Raji (cell line): ENCODE data around the gene LIN7A.

Experiments used
- POLR2A ChIP-seq: IDR thresholded peaks from 2 replicates; pipeline ENCODE4 v1.6.1; 2011; ENCODE audit warnings: low read depth, low read length, control low read depth; ENCODE audit not compliant: insufficient read depth

LIN7A gene

GRCh38 chr12:80847575-80847974 lies 90.2 kb downstream of the LIN7A start:
- no peak for TF ChIP-seq POLR2A

- TF ChIP-seq POLR2A = no peak
These were observed 90.8 kb downstream of the LIN7A start for GRCh38 chr12:80846952-80847351.

- no peak for TF ChIP-seq POLR2A
These were observed 92.1 kb downstream of the LIN7A start for GRCh38 chr12:80845639-80846038.

DNA sequence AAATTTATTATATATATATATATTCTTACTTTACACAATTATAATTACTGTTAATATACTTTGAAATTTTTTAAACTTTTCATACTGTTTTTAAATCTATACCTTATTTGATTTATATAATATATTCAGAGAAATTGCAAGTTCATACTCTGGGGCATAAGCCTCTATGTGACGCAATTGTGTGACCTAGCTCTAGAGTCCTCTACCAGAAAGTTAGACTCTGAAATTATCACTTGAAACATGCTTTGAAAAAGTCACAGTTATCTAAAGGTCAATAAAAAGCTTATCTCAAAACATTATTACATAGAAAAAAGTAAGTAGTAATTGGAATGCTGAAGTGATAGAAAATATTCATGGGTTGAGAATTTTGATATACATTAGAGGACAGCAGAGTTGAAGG lies 93.8 kb downstream of the LIN7A start:
- no peak for TF ChIP-seq POLR2A

DNA sequence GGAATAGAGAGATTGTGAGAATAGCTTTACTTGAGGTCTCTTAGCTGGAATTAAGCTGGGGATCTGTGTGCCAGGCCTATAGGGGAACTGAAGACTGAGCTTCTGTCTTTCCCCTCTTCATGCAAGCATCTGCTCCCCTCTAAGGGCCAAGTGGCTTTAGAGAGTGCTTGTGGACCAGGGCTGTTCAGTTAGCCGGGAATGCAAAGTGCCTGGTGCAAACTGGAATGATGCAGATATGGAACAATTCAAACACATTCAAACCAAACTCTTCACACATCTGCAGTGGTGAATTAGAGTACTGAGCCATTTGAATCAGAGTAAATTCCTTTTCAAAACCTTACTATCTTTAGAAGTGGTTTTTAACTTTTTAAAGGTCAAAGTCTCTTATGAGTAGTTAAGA lies 99.0 kb downstream of the LIN7A start:
- TF ChIP-seq POLR2A = no peak

GRCh38 chr12:80838024-80838658 lies 99.6 kb downstream of the LIN7A start:
- no peak for TF ChIP-seq POLR2A

GRCh38 chr12:80837342-80837978 lies 100.3 kb downstream of the LIN7A start:
- TF ChIP-seq POLR2A = no peak

DNA sequence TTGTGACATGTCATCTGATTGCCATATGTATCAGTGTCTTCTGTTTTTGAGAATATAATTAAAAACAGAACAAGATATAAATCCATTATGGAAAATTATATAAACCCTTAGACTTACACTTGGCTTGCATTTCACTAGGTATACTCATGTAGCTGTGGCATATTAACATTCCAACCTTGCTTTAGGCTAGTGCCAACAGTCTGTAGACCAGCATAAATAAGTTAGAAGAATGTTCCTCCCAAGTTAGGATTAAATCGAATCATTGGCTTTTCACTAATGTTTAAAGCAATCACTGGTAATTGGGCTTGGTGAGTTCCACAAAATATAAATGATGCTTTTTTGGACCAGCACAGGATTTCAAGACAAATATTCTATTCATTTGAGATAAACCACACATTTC lies 103.0 kb downstream of the LIN7A start:
- no peak for TF ChIP-seq POLR2A

GRCh38 chr12:80830533-80831088 lies 107.1 kb downstream of the LIN7A start:
- no peak for TF ChIP-seq POLR2A

DNA sequence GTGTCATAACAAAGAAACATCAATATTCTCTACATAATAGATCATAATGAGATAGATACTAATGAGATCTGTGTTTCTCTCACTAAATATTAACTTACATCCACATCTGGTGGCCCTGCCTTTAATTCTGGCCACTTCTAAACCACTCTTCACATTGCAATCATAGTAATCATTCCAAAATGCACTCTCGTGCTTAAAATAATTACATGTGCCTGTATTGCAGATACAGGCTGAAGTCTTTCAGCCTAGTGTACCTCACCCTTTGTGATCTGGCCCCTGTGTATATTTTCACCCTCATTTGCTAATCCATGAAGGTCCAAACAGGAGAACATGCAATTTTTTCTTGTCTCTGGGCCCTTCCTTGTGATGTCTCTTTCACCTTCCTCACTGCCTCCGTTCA lies 108.0 kb downstream of the LIN7A start:
- TF ChIP-seq POLR2A = no peak

DNA sequence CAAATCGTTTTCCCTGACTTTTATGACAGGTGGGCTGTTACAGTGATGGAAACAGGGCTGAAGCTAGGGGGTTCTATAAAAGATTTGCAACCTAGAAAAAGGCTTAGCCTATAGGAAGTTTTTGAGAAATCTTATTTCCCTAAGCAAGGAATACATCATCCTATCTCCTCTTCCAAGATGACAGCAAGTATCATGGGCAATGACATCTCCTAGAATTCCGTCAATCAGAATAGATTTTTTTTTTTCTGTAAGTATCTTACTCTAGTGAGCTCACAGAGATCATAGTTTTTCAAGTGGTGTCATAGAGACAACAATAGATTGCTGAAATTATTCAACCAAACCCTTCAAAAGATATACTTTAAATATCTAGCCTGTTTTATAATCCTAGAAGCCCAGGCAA lies 112.2 kb downstream of the LIN7A start:
- no peak for TF ChIP-seq POLR2A

DNA sequence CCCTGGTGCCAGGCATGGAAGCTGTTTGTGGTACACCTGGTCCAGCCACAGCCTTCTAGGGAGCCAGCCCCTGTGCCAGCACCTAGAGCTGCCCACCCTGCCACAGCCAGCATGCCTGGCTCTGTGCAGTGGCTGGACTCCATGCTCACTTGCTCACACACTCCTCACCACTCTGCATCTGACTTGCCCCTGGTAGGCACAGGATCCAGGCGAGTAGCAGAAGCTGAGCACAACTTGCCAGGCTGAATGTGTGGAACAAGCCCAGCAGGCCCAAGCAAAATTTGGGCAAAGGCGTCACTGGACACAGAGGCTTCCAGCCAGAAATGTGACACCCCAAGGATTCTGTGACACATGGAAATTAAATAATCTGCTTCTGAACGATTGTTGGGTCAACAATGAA lies 114.3 kb downstream of the LIN7A start:
- TF ChIP-seq POLR2A = no peak

DNA sequence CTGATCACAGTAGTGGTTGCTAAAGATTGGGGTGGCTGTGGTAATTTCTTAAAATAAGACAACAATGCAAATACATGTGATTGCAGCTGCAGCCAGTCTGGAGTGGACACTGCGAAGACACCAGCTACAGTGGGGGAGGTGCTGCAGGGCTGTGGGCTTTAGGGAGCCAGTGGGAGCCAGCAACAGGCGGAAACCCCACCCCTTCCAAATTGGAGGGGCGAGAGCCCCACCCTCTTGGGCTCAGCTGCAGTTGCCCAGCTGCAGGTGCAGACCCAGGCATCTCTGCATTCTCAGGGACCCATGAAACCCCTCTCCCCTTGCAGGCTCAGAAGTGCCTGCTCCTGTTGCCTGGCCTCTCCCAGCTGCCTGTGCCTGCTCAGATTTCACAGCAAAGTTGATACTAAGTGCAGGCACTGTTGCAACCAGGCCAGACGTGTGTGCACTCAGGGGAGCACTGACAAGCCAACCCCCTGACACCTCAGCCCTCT lies 116.2 kb downstream of the LIN7A start:
- TF ChIP-seq POLR2A = no peak

GRCh38 chr12:80818878-80819277 lies 118.9 kb downstream of the LIN7A start:
- no peak for TF ChIP-seq POLR2A

DNA sequence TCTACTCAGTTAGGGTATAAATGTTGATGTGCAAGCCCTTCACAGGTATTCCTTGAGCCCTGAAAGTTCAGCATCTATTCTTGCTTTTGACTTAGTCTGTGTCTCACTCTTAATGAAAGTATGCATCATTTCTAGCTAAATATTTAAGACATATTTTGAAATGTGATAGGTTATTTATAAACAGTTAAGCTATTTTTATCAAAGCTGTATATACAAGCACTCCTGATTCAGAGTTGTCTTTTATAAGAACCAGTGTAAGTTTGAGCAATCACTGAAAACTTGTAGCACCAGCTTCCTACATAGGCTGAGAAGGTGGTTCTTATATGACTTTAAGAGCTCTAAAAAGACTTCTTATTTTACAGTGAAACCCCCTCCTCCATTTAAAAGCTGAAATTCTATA lies 122.4 kb downstream of the LIN7A start:
- TF ChIP-seq POLR2A = no peak

DNA sequence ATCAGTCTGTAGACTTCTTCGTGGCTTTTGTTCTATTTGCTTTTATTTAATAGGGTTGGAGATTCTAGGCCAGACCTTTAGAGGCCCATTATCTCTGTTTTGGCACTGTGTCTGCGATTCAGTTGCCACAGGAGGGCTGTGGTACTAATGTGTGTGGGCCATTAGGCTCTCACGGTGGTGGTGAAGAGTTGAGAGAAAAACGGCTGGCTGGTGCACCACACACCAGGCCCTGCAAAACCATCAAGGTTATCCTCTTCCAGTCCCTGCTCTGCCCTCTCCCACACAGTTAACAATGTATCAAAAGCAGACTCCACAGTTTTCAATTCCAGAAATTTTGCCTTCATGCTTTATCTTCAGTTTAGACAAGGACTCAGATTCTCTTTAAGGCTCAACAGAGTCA lies 123.3 kb downstream of the LIN7A start:
- no peak for TF ChIP-seq POLR2A
